Glutamatergic neuron (in vitro differentiated cells): Measurements from ENCODE around the gene OR5K3. TPM values are rescaled to one million over a fixed set of nuclear protein-coding genes. Genes with fewer than 3 reads are reported as not detected.

ENCODE experiments used
- DNase-seq: peaks from one replicate; pipeline ENCODE4 v3.0.0; 2022
- H3K27ac Mint-ChIP-seq: one replicate; pipeline ENCODE4 v1.8.0; 2020; ENCODE audit warnings: mild to moderate bottlenecking, mixed read lengths, inconsistent platforms; ENCODE audit not compliant: unreplicated experiment
- H3K27me3 Mint-ChIP-seq: one replicate; pipeline ENCODE4 v1.8.0; 2020; ENCODE audit warnings: mild to moderate bottlenecking, moderate library complexity, mixed read lengths, inconsistent platforms; ENCODE audit not compliant: unreplicated experiment
- H3K36me3 Mint-ChIP-seq: one replicate; pipeline ENCODE4 v1.8.0; 2020; ENCODE audit warnings: mild to moderate bottlenecking, mixed read lengths, inconsistent platforms; ENCODE audit not compliant: unreplicated experiment
- H3K4me1 Mint-ChIP-seq: one replicate; pipeline ENCODE4 v1.8.0; 2020; ENCODE audit warnings: mild to moderate bottlenecking, low read depth, mixed read lengths, inconsistent platforms; ENCODE audit not compliant: unreplicated experiment
- H3K4me3 Mint-ChIP-seq: one replicate; pipeline ENCODE4 v1.8.0; 2020; ENCODE audit warnings: mild to moderate bottlenecking, mixed read lengths, inconsistent platforms; ENCODE audit not compliant: unreplicated experiment
- H3K9me3 Mint-ChIP-seq: one replicate; pipeline ENCODE4 v1.8.0; 2020; ENCODE audit warnings: mild to moderate bottlenecking, moderate library complexity, mixed read lengths, inconsistent platforms; ENCODE audit not compliant: unreplicated experiment
- CTCF ChIP-seq: fragments of 200-600 bp; sonication (generic); IDR thresholded peaks from one replicate; pipeline ENCODE4 v1.5.0; 2021; ENCODE audit not compliant: partially characterized antibody, unreplicated experiment
- total RNA-seq: library from RNA; stranded (reverse); fragmentation: NEBNext Ultra II Directional; extraction: Animal tissue kit (Norgen Biotek cat#: 25700); gene quantifications from one replicate; pipeline ENCODE4 v1.2.1, GENCODE V29; 2021; ENCODE audit not compliant: unreplicated experiment

Gene OR5K3
- total RNA-seq, 1 donor from 2014 or later: not detected

GRCh38 chr3:98406034-98406433 lies 15.6 kb downstream of the OR5K3 start:
- no peak for TF ChIP-seq CTCF
- H3K27me3 Mint-ChIP-seq: peaks cover 2% of the 10 kb centered on the region
- H3K9me3 Mint-ChIP-seq: peaks cover 2% of the 10 kb centered on the region
- no peak overlapping the region for H3K4me3 Mint-ChIP-seq
- no peaks in the 10 kb centered on the region for H3K4me1 Mint-ChIP-seq
- no peak overlapping the region for H3K27ac Mint-ChIP-seq
- no peak for DNase-seq
- H3K36me3 Mint-ChIP-seq: peaks cover 13% of the 10 kb centered on the region

GRCh38 chr3:98432575-98432974 lies 42.1 kb downstream of the OR5K3 start:
- no peaks in the 10 kb centered on the region for H3K4me1 Mint-ChIP-seq
- H3K36me3 Mint-ChIP-seq: peaks cover 5% of the 10 kb centered on the region
- TF ChIP-seq CTCF: no peak
- no peak for DNase-seq
- no peak overlapping the region for H3K27ac Mint-ChIP-seq
- peaks cover 2% of the 10 kb centered on the region for H3K27me3 Mint-ChIP-seq
- peaks cover 7% of the 10 kb centered on the region for H3K9me3 Mint-ChIP-seq
- no peak overlapping the region for H3K4me3 Mint-ChIP-seq

- H3K9me3 Mint-ChIP-seq: peaks cover 6% of the 10 kb centered on the region
- H3K36me3 Mint-ChIP-seq: peaks cover 5% of the 10 kb centered on the region
- TF ChIP-seq CTCF: no peak
- H3K27me3 Mint-ChIP-seq: peaks cover 2% of the 10 kb centered on the region
- H3K4me1 Mint-ChIP-seq: no peaks in the 10 kb centered on the region
- H3K27ac Mint-ChIP-seq: no peak overlapping the region
- DNase-seq: no peak
- H3K4me3 Mint-ChIP-seq: no peak overlapping the region
These were observed 43.3 kb downstream of the OR5K3 start for GRCh38 chr3:98433764-98434163.

- no peak overlapping the region for H3K27ac Mint-ChIP-seq
- no peaks in the 10 kb centered on the region for H3K36me3 Mint-ChIP-seq
- no peak for DNase-seq
- no peaks in the 10 kb centered on the region for H3K27me3 Mint-ChIP-seq
- H3K9me3 Mint-ChIP-seq: peaks cover 2% of the 10 kb centered on the region
- no peaks in the 10 kb centered on the region for H3K4me1 Mint-ChIP-seq
- no peak for TF ChIP-seq CTCF
- no peak overlapping the region for H3K4me3 Mint-ChIP-seq
These were observed 43.9 kb downstream of the OR5K3 start for GRCh38 chr3:98434412-98434811.

- Mint-ChIP-seq H3K36me3 (no peaks in the 10 kb centered on the region), H3K27me3 (no peaks in the 10 kb centered on the region), H3K4me3 (no peak overlapping the region), H3K4me1 (peaks cover 1% of the 10 kb centered on the region), H3K9me3 (no peaks in the 10 kb centered on the region), H3K27ac (no peak overlapping the region)
- TF ChIP-seq CTCF: no peak
- no peak for DNase-seq
These were observed 49.8 kb downstream of the OR5K3 start for GRCh38 chr3:98440283-98440682.

Other genes starting within 250 kb of the OR5K3 start
- gene OR5H14, start 243.2 kb upstream of the OR5K3 start, total RNA-seq: not detected
- gene OR5H15, start 224.0 kb upstream of the OR5K3 start, total RNA-seq: not detected
- not detected for gene OR5H6, start 126.4 kb upstream of the OR5K3 start, total RNA-seq
- not detected for gene OR5H2, start 108.2 kb upstream of the OR5K3 start, total RNA-seq
- not detected for gene OR5K4, start 36.8 kb upstream of the OR5K3 start, total RNA-seq
- not detected for gene OR5K1, start 72.5 kb downstream of the OR5K3 start, total RNA-seq
- not detected for gene OR5K2, start 107.0 kb downstream of the OR5K3 start, total RNA-seq
- 164 TPM for gene CLDND1, start 132.2 kb downstream of the OR5K3 start, total RNA-seq
- gene GPR15, start 141.3 kb downstream of the OR5K3 start, total RNA-seq: not detected
- 11.5 TPM for gene CPOX, start 202.9 kb downstream of the OR5K3 start, total RNA-seq